ENCODE data around the gene MAD1L1.

DNA sequence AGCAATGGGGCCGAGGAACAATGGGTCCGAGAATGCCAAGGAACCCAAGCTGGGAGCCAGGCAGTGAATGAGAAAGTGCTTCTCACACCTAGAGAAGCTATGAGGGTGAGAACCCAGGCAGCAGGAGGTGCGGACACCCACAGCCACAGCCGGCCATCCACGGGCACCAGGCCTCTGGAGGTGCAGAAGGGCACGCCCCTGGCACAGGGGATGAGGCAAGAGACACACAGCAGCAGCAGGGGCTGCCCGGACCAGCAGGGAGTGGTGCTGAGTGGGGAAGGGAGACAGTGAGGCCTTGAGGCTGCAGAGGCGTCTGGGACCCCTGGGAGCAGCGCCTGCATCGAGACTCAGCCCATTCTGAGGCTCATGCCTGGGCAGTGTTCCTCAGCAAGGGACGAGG is 135.3 kb downstream of the MAD1L1 start:
- TF ChIP-seq POLR2A (IDR thresholded peaks at IDR 0.05; ENCODE audit: low read depth, low read length) (no peak), POLR2AphosphoS5 (IDR thresholded peaks at IDR 0.05; ENCODE audit: low read depth, low read length) (no peak), TAF1 (IDR thresholded peaks at IDR 0.05; ENCODE audit: borderline replicate concordance, low read depth, low read length) (no peak)
